Endometrium (tissue), 2 donors: ENCODE measurements around the gene ICA1L.

ENCODE experiments used
- FAIRE-seq: peaks from 2 replicates; lab custom pipeline; 2012; peaks lifted over from hg19 to GRCh38; lab: Jason Lieb, UNC
- donor health status: control.
- donor health status: control.

Gene ICA1L

DNA sequence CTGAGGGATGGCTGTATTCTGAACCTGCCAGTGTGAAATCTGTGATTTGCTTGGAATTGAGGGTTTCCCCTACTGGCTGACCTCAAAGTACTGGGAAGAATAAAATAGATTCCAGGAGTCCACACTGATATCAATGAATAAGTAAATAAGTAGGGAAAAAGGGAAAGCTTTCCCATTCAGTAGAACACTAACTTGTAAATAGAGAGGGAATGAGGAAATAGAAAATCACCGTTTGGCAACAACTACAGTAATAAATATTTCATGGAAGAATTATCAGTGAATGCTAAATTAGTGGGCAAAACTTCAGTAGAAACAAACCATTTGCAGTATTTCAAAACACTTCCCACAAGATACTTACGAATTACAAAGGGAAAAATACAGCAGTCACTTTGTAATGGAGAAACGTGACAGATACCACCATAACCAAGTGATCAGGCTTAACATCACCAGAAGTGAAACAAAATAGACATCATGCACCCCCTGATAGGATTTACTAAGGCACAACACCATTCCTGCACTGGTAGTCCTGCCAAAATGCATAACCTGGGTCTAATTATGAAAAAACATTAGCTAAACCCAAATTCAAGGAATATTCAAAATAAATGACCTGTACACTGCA lies 88.5 kb downstream of the ICA1L start:
- FAIRE-seq = no peak

DNA sequence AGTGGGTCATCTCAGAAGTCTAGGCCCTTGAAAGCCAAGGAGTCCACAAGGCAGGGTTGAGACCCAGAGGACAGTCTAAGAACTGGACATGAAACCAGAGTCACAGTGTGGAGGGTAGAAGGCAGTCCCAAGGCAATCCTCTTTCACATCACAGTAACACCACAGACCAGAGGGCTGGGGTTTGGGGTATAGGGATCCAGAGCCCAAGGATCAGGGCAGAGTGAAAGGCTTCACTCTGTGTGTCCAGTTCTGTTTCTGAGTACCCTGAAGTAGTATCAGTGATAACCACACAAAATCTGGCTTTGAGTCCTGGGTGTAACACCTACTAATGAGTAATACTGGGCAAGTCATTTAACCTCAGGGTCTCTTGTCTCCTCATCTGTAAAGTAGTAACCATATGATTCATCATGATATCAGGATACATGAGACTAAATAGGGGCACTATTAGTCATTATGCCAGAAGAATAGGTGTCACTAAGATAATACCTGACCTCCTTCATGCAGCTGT lies 91.0 kb downstream of the ICA1L start:
- no peak for FAIRE-seq

- no peak for FAIRE-seq
Measured at GRCh38 chr2:202778217-202778616, 93.3 kb downstream of the ICA1L start.

- FAIRE-seq = no peak
Measured at GRCh38 chr2:202774104-202774503, 97.5 kb downstream of the ICA1L start.

GRCh38 chr2:202773301-202773973 lies 98.1 kb downstream of the ICA1L start:
- no peak for FAIRE-seq

DNA sequence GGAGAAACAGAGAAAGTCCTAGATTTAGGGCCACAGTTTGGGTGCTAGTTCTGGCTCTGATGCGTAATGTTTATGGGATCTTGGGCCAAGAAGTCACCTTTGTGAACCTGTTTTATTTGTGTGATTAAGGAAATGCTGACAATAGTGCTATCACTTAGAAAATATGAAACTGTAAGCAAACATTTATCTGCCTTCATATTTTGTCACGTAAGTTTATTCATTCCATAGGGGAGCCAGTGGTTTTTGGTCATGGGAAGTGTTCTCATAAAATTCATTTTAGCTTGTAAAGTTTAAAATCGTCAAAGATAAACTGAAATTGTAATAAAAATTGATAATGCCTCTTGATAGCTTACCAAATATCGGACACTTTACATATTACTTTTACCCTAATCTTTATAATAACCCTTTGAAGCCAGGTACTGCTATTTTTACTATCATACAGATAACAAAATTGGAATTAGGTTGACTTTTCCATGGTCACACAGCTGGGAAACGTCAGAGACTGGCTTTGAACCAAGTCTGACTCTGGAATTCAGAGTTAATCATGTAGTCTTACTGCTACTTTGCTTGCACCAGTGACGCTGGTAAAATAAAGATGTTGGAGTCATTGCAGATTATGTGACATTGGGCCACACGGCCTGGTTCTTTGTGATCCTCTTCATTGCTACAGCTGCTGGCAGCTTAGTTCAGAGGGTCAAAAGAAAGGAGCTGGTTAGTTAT lies 99.7 kb downstream of the ICA1L start:
- no peak for FAIRE-seq

DNA sequence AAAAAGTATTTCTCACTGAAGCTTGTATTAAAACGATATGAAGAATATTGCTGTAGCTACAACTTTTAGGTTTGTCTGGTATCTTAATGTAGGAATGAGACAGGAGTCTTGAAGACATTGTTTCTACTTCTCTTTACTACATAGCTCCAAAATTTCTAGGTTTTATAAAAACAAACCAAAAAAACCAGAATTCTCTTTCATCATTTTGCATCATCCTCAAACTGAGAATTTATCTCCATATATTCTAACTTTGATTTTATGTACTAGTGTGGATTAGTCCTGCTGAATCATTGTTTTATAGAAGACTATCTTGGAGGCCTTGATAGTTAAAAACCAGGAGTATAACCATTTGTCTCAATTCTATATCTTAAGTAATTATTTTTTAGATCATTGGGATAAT lies 100.2 kb downstream of the ICA1L start:
- FAIRE-seq = no peak

DNA sequence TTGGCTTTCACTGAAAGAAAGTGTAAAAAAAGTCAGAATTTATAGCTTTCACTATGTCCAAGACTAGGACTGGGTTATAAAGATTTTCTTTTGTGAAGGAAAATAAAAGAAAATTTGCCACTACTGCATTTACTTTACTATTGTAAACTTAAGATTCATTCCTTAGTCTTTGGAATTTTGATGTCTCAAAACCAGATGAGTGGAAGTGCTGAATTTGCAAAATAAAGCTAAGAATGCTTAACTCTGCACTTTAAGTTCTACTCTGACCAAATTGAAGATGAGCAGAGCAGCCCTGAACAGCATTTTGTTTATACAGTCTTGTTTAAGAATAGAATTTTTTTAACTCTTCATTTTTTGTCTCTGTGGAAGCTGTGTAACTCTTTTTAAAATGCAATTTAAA lies 102.4 kb downstream of the ICA1L start:
- FAIRE-seq = peak; percentile 96

DNA sequence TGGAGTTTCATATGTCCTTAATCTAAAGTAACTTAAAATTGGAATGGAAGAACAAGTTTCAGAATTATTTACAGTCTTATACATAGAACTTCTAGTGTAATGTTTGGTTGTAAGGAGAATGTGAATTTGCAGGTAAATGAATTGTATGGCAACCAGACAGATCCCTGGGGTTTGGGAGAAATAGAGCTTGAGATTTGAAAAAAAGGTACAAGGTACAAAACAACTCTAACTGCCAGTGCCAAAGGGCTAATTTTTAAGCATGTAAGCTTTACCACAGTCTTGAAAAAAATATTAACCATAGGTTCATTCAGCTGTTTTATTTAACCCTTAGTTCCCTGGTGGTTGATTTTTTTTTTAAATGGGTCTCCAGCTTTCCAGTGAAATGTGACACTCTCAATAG lies 103.3 kb downstream of the ICA1L start:
- no peak for FAIRE-seq

DNA sequence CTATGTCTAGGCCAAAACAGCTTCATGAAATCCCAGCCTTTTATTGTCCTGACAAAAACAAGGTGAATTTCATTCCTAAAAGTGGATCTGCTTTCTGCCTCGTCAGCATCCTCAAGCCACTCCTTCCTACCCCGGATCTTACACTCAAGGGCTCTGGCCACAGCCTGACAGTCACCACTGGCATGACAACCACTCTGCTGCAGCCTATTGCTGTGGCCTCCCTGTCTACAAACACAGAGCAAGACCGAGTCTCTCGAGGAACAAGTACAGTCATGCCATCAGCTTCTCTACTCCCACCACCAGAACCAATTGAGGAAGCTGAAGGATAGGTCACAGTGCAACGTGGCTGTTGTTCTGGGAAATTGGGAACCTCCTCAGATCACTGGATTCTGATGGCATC lies 106.1 kb downstream of the ICA1L start:
- no peak for FAIRE-seq

DNA sequence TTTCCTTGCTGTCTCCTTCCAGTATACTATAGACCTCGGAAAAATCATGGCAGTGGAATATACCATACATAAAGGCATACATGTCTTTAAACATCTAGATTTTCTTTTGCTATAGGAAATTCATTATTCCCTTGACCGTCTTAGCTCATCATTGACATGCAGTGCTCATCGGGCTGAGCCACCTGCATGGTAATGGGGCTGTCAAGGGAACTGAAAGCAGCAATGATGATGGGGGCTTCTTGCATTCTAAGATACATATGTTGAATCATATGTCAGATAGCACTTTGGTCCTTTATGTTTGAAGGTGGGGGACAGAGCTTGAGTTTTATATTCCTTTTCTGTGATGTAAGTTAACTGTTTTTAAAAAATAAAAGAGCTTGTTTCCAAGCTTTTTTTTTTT lies 106.6 kb downstream of the ICA1L start:
- FAIRE-seq = no peak

DNA sequence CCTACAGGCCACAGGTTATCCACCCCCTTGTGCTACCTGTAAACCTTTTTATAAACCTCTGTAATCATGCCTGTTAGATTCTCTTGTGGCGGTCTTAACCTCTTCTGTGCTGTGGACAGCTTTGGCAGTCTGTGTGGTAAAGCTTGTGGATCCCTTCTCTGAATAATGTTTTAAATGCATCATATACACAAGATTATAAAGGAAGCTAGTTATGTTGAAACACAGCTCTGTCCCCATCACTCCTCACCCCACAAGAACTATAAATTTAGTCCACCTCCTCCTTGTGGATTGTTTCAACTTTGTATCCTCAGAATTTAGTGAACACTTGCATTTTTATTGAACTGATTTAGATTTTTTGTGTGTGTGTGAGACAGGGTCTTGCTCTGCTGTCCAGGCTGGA lies 107.7 kb downstream of the ICA1L start:
- FAIRE-seq = no peak

- no peak for FAIRE-seq
Measured at GRCh38 chr2:202762556-202762955, 109.0 kb downstream of the ICA1L start.

- no peak for FAIRE-seq
Measured at GRCh38 chr2:202760848-202761247, 110.7 kb downstream of the ICA1L start.

GRCh38 chr2:202758604-202759003 lies 113.0 kb downstream of the ICA1L start:
- no peak for FAIRE-seq

DNA sequence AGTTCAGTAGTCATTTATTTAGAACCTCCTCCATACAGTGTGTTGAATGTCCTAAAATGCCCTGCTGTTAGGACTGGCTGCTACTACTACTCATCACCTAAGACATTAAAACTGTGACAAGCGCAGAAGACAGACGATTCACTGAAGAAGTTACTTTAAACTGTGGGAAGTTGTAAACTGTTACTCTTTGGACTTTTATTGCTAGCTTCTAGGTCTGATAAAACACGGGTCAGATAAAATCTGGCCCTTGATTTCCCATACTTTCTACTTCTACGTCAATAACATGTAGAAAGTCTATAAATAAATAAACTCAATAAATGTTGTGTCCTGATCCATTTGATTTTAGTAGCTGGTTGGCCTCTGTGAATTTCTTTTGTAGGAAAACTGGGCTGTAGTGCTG lies 113.4 kb downstream of the ICA1L start:
- no peak for FAIRE-seq

DNA sequence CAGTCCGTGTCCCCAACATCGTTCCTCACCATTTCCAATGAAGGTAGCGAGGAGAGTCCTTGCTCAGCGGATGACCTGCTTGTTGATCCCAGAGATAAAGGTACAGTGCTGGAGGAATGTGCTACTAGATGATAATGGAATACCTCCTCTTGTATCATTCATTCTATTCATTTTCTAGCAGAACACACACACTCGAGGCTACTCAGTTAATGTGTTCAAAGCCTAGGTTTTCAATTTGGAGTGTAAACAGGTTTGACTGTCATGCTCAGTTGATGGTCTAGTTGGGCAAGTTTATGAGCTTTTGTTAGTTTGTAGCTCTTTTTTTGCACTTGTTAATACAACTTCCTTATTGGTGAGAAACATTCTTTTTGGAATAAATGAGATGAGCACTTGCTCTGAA lies 114.2 kb downstream of the ICA1L start:
- FAIRE-seq = no peak

- no peak for FAIRE-seq
Measured at GRCh38 chr2:202756598-202756997, 115.0 kb downstream of the ICA1L start.

DNA sequence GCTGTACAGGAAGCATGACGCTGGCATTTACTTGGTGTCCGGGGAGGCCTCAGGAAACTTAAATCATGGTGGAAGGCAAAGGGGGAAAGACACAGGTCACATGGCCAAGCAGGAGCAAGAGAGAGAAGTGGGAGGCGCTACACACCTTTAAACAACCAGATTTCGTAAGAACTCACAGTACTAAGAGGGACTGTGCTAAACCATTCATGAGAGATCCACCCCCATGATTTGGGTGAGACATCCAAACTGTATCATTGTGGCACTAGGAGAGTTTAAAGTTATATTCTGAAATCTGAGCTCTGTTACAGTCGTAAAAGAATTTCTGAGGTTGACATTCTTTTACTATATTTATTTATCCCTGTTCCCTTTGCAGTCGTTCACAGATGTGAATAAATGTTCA lies 116.6 kb downstream of the ICA1L start:
- no peak for FAIRE-seq

DNA sequence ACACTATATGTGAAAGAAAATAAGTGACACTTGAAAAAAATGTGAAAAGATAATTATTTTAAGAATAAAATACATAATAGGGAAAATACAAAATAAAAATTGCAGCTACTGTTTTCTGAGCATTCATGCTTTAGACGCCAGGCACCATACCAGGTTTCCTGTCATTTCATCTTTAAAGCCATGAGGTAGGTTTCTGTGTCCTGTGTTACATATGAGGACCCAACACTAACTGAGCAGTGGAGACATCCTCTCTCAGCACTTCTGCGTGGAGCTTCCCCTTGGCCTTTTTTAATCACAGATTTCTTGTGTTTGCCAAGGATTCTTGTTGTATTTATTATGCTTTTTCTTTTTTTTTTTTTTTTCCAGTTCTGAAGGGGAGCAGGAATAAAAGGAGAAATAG lies 119.5 kb downstream of the ICA1L start:
- FAIRE-seq = no peak

- no peak for FAIRE-seq
Measured at GRCh38 chr2:202750763-202751427, 120.7 kb downstream of the ICA1L start.

GRCh38 chr2:202749477-202749876 lies 122.1 kb downstream of the ICA1L start:
- FAIRE-seq = no peak

- no peak for FAIRE-seq
Measured at GRCh38 chr2:202743613-202744012, 128.0 kb downstream of the ICA1L start.
